Measurements from ENCODE around the gene RMDN2. TPM values are rescaled to one million over a fixed set of nuclear protein-coding genes. Genes with fewer than 3 reads are reported as not detected.
"Not testable (repeated sequence)": the region's sequence is repeated elsewhere in the genome, so short reads cannot be mapped to it uniquely, and the experiment has no call there.

RMDN2 gene
- total RNA-seq, 1 donor from 2014 or later: 5.1 TPM

DNA sequence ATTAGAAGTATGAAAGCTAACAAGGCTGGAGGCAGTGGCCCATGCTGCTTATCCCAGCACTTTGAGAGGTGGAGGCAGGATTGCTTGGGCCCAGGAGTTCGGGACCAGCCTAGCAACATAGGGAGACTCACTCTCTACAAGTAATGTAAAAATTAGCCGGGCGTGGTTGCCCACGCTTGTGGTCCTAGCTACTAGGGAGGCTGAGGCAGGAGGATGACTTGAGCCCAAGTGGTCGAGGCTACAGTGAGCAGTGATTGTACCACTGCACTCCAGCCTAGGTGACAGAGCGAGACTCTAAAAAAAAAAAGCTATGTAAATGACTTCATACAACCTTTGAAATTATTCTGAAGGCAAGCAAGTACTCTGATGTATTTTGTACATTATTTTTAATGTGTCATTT is 1.5 kb downstream of the RMDN2 start:
- no peaks in the 10 kb centered on the region for H3K27me3 Mint-ChIP-seq (ENCODE audit: low read depth, unreplicated experiment)
- Histone ChIP-seq H3K36me3 (ENCODE audit: insufficient read depth, low read length) (no peaks in the 10 kb centered on the region), H3K4me3 (ENCODE audit: insufficient read depth, low read depth, low read length) (no peak overlapping the region), H3K4me1 (ENCODE audit: insufficient read depth, low read length) (peaks cover 2% of the 10 kb centered on the region), H3K9me3 (ENCODE audit: insufficient read depth, low read depth, low read length) (no peaks in the 10 kb centered on the region), H3K79me2 (ENCODE audit: insufficient read depth, low read length) (no peaks in the 10 kb centered on the region), H3K27ac (ENCODE audit: low read depth, low read length) (no peak overlapping the region), H3K4me2 (ENCODE audit: low read length) (no peak overlapping the region), H4K20me1 (ENCODE audit: insufficient read depth, low read length) (no peaks in the 10 kb centered on the region), H2AFZ (ENCODE audit: low read depth, low read length) (no peak overlapping the region), H3K27me3 (ENCODE audit: insufficient read depth, low read length) (no peaks in the 10 kb centered on the region), H3K9ac (ENCODE audit: low read length) (no peak overlapping the region)
- H3K4me1 Mint-ChIP-seq (ENCODE audit: low read depth, unreplicated experiment): no peaks in the 10 kb centered on the region
- no peak overlapping the region for H3K4me3 Mint-ChIP-seq (ENCODE audit: unreplicated experiment)
- H3K36me3 Mint-ChIP-seq (ENCODE audit: low read depth, unreplicated experiment): no peaks in the 10 kb centered on the region
- no peak overlapping the region for H3K27ac Mint-ChIP-seq (ENCODE audit: unreplicated experiment)
- no peaks in the 10 kb centered on the region for H3K9me3 Mint-ChIP-seq (ENCODE audit: unreplicated experiment)
- TF ChIP-seq, protein P1, sequence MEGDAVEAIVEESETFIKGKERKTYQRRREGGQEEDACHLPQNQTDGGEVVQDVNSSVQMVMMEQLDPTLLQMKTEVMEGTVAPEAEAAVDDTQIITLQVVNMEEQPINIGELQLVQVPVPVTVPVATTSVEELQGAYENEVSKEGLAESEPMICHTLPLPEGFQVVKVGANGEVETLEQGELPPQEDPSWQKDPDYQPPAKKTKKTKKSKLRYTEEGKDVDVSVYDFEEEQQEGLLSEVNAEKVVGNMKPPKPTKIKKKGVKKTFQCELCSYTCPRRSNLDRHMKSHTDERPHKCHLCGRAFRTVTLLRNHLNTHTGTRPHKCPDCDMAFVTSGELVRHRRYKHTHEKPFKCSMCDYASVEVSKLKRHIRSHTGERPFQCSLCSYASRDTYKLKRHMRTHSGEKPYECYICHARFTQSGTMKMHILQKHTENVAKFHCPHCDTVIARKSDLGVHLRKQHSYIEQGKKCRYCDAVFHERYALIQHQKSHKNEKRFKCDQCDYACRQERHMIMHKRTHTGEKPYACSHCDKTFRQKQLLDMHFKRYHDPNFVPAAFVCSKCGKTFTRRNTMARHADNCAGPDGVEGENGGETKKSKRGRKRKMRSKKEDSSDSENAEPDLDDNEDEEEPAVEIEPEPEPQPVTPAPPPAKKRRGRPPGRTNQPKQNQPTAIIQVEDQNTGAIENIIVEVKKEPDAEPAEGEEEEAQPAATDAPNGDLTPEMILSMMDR (IDR thresholded peaks at IDR 0.05; ENCODE audit: insufficient read depth, low read depth, low read length): no peak
- no peak for TF ChIP-seq EZH2 (IDR thresholded peaks at IDR 0.05; ENCODE audit: insufficient read depth, low read length)
- DNase-seq (ENCODE audit: low read depth) (no peak), FAIRE-seq (no peak)

DNA sequence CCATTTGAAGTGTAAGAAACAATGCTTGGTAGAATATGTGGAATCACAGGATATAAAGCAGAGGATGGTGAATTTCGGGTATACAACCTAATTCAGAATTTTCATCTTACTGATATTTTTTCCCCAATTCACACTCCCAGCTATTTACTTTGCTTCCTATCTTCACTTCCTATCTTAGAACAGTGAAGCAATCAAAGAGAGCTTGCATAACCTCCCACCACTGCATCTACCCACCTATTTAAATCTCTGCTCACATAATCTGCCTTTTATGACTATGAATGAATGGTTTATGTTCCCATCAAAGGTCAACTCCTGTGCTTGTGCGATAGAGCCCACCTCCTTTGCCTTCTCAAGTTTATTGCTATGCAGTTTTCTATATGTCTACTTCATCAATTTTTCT is 3.3 kb downstream of the RMDN2 start:
- no peak overlapping the region for H3K4me2 ChIP-seq (ENCODE audit: low read length)
- H3K4me1 Mint-ChIP-seq (ENCODE audit: low read depth, unreplicated experiment): no peaks in the 10 kb centered on the region
- no peak overlapping the region for H3K4me3 Mint-ChIP-seq (ENCODE audit: unreplicated experiment)
- H3K27ac Mint-ChIP-seq (ENCODE audit: unreplicated experiment): no peak overlapping the region
- no peak overlapping the region for H3K4me3 ChIP-seq (ENCODE audit: insufficient read depth, low read depth, low read length)
- no peaks in the 10 kb centered on the region for H3K79me2 ChIP-seq (ENCODE audit: insufficient read depth, low read length)
- H3K27me3 Mint-ChIP-seq (ENCODE audit: low read depth, unreplicated experiment): no peaks in the 10 kb centered on the region
- H3K9me3 ChIP-seq (ENCODE audit: insufficient read depth, low read depth, low read length): no peaks in the 10 kb centered on the region
- no peaks in the 10 kb centered on the region for H3K9me3 Mint-ChIP-seq (ENCODE audit: unreplicated experiment)
- H3K36me3 ChIP-seq (ENCODE audit: insufficient read depth, low read length): no peaks in the 10 kb centered on the region
- H3K36me3 Mint-ChIP-seq (ENCODE audit: low read depth, unreplicated experiment): no peaks in the 10 kb centered on the region
- DNase-seq (ENCODE audit: low read depth): no peak
- H3K27ac ChIP-seq (ENCODE audit: low read depth, low read length): no peak overlapping the region
- no peak overlapping the region for H3K9ac ChIP-seq (ENCODE audit: low read length)
- no peaks in the 10 kb centered on the region for H3K27me3 ChIP-seq (ENCODE audit: insufficient read depth, low read length)
- H4K20me1 ChIP-seq (ENCODE audit: insufficient read depth, low read length): no peaks in the 10 kb centered on the region
- no peak overlapping the region for H2AFZ ChIP-seq (ENCODE audit: low read depth, low read length)
- TF ChIP-seq EZH2 (IDR thresholded peaks at IDR 0.05; ENCODE audit: insufficient read depth, low read length): no peak
- TF ChIP-seq, protein P1 (IDR thresholded peaks at IDR 0.05; ENCODE audit: insufficient read depth, low read depth, low read length): no peak
- no peak for FAIRE-seq
- peaks cover 2% of the 10 kb centered on the region for H3K4me1 ChIP-seq (ENCODE audit: insufficient read depth, low read length)

DNA sequence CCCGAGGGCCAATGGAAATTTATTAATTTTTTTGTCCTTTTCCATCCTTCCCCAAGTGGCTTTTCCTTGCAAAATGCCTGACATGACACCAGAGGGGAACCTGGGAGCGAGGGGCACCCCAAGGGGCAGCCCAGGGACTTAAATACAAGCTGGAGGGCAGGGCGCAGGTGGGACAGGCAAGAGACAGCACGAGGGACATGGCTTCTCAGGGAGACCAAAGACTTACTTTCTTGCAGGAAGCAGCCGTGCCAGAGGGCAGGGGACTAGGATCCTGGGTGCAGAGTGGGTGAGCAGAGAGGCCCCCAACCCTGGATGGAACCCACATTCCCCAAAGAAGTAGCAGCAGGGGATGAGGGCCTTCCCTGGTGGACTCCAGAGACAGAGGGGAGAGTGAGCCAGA is 5.3 kb downstream of the RMDN2 start:
- not testable (repeated sequence) for H3K27me3 Mint-ChIP-seq (ENCODE audit: low read depth, unreplicated experiment); DNase-seq (ENCODE audit: low read depth)

DNA sequence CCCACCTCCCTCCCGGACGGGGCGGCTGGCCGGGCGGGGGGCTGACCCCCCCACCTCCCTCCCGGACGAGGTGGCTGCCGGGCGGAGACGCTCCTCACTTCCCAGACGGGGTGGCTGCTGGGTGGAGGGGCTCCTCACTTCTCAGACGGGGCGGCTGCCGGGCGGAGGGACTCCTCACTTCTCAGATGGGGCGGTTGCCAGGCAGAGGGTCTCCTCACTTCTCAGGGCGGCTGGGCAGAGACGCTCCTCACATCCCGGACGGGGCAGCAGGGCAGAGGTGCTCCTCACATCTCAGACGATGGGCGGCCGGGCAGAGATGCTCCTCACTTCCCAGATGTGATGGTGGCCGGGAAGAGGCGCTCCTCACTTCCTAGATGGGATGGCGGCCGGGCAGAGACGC is 7.8 kb downstream of the RMDN2 start:
- DNase-seq (ENCODE audit: low read depth); H4K20me1 ChIP-seq (ENCODE audit: insufficient read depth, low read length); H3K79me2 ChIP-seq (ENCODE audit: insufficient read depth, low read length); H3K27ac Mint-ChIP-seq (ENCODE audit: unreplicated experiment); H3K4me3 Mint-ChIP-seq (ENCODE audit: unreplicated experiment); H3K9me3 Mint-ChIP-seq (ENCODE audit: unreplicated experiment); H3K27me3 ChIP-seq (ENCODE audit: insufficient read depth, low read length); H3K4me1 Mint-ChIP-seq (ENCODE audit: low read depth, unreplicated experiment); H3K36me3 ChIP-seq (ENCODE audit: insufficient read depth, low read length); H2AFZ ChIP-seq (ENCODE audit: low read depth, low read length); H3K4me1 ChIP-seq (ENCODE audit: insufficient read depth, low read length); H3K4me3 ChIP-seq (ENCODE audit: insufficient read depth, low read depth, low read length); FAIRE-seq; H3K27ac ChIP-seq (ENCODE audit: low read depth, low read length); H3K4me2 ChIP-seq (ENCODE audit: low read length); H3K27me3 Mint-ChIP-seq (ENCODE audit: low read depth, unreplicated experiment); H3K9me3 ChIP-seq (ENCODE audit: insufficient read depth, low read depth, low read length); H3K9ac ChIP-seq (ENCODE audit: low read length); H3K36me3 Mint-ChIP-seq (ENCODE audit: low read depth, unreplicated experiment): not testable (repeated sequence)

More for the DNA sequence above, 5.3 kb downstream of the RMDN2 start:
- not testable (repeated sequence) for H3K27ac Mint-ChIP-seq (ENCODE audit: unreplicated experiment); H3K4me1 Mint-ChIP-seq (ENCODE audit: low read depth, unreplicated experiment); H3K4me2 ChIP-seq (ENCODE audit: low read length); FAIRE-seq; H3K36me3 Mint-ChIP-seq (ENCODE audit: low read depth, unreplicated experiment); H3K79me2 ChIP-seq (ENCODE audit: insufficient read depth, low read length); H3K4me3 Mint-ChIP-seq (ENCODE audit: unreplicated experiment); H3K27ac ChIP-seq (ENCODE audit: low read depth, low read length); H3K9me3 ChIP-seq (ENCODE audit: insufficient read depth, low read depth, low read length); H3K4me3 ChIP-seq (ENCODE audit: insufficient read depth, low read depth, low read length); H3K4me1 ChIP-seq (ENCODE audit: insufficient read depth, low read length); H4K20me1 ChIP-seq (ENCODE audit: insufficient read depth, low read length); H2AFZ ChIP-seq (ENCODE audit: low read depth, low read length); H3K9me3 Mint-ChIP-seq (ENCODE audit: unreplicated experiment); H3K9ac ChIP-seq (ENCODE audit: low read length); H3K27me3 ChIP-seq (ENCODE audit: insufficient read depth, low read length); H3K36me3 ChIP-seq (ENCODE audit: insufficient read depth, low read length)

Data from astrocyte (in vitro differentiated cells and primary cell).